Testis (tissue), 3 donors: ENCODE data around the gene RCCD1. TPM values are rescaled to one million over a fixed set of nuclear protein-coding genes. Genes with fewer than 3 reads are reported as not detected.
A peak's percentile ranks its signal among the peaks of the same experiment; 100 is the strongest.

ENCODE experiments used
- DNase-seq: peaks from one replicate; pipeline ENCODE4 v3.0.0-alpha.2; 2019
- H3K27ac ChIP-seq, 2 donors: fragments of 200-600 bp; sonication (generic); one replicate each; pipeline ENCODE4 v1.5.1; 2019
- H3K27me3 ChIP-seq: fragments of 200-600 bp; sonication (generic); one replicate; pipeline ENCODE4 v1.5.1; 2019
- H3K36me3 ChIP-seq: fragments of 200-600 bp; sonication (generic); one replicate; pipeline ENCODE4 v1.5.1; 2017; ENCODE audit warnings: low read depth; ENCODE audit errors: missing control alignments
- H3K4me1 ChIP-seq: fragments of 200-600 bp; sonication (generic); one replicate; pipeline ENCODE4 v1.5.1; 2019
- H3K4me3 ChIP-seq, 2 donors: fragments of 200-600 bp; sonication (generic); one replicate each; pipeline ENCODE4 v1.5.1; 2017 to 2019
- H3K9me3 ChIP-seq: fragments of 200-600 bp; sonication (generic); one replicate; pipeline ENCODE4 v1.5.1; 2017
- CTCF ChIP-seq, 3 experiments: fragments of 450-650 bp in 2 of 3; fragments of 200-600 bp in 1 of 3; sonication (generic) in 1 of 3; IDR thresholded peaks; one replicate each; pipeline ENCODE4 v1.5.1; 2016 to 2019; ENCODE audit warnings: antibody characterized with exemption in 3 of 3, mild to moderate bottlenecking in 2 of 3, moderate library complexity in 1 of 3
- POLR2A ChIP-seq: fragments of 450-650 bp; IDR thresholded peaks from one replicate; pipeline ENCODE4 v1.6.1; 2017; ENCODE audit warnings: antibody characterized with exemption, mild to moderate bottlenecking, moderate library complexity
- WGBS, 2 donors: methylation state at CpG; one replicate each; pipeline ENCODE4 v1.1.5; 2018; 5-methylcytosine and 5-hydroxymethylcytosine counted together
- intact Hi-C: fragments of 100-400 bp; cut with DNase I; formaldehyde crosslinking; loops from one replicate; pipeline ENCODE4 v1.15.1; 2023; ENCODE audit warnings: low total_unique reads
- polyA plus RNA-seq: library from polyadenylated mRNA; stranded (reverse); fragments of 350-450 nt; fragmentation: Illumina TruSeq; extraction: RNeasy Lipid Tissue Mini Kit (QIAGEN cat#74804); gene quantifications from one replicate; pipeline ENCODE4 v1.2.3, GENCODE V29; 2014; ENCODE audit warnings: low read depth, low replicate concordance; ENCODE audit not compliant: insufficient read depth
- total RNA-seq, 2 donors: library from RNA; depleted of rRNA; stranded (reverse); fragments of >200 nt; gene quantifications; one replicate each; pipeline ENCODE4 v1.2.3, GENCODE V29; 2016

RCCD1 gene
- total and polyA plus RNA-seq, 3 donors from 2014 or later = 17.5 to 21.1 (median 17.5) TPM

DNA sequence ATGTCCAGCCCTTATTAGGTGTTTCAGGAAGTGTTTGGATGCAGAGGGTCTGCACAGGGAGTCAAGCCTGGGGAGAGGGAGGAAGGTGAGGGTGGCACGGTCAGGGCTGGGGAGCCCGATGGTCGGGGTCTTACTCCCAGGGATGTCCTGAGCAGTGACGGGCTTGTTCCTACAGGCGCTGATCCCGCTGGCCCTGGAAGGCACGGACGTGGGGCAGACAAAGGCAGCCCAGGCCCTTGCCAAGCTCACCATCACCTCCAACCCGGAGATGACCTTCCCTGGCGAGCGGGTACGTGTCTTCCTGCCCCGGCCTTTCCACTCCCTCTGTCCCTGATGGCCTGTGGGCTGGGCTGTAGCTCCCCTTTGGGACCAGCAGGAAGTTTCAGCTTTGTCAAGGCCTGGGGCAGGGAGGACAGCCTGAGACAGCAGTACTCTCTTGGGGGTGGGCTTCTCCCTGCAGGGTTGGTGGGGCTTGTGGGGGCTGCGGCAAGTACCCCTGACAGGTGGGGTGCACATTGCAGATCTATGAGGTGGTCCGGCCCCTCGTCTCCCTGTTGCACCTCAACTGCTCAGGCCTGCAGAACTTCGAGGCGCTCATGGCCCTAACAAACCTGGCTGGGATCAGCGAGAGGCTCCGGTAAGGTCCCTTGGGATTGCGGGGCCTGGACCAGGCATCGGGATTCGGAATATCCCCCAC lies 4.6 kb upstream of the RCCD1 start:
- intact Hi-C loops = no loop called here
- WGBS, 2 donors = 90 to 93% methylated on average over 4 to 23 of the region's 23 CpGs
- no peak for DNase-seq
- Histone ChIP-seq H3K27me3 (no peaks in the 10 kb centered on the region), H3K4me1 (peaks cover under 1% of the 10 kb centered on the region), H3K36me3 (no peaks in the 10 kb centered on the region), H3K9me3 (no peaks in the 10 kb centered on the region), H3K4me3 (no peak overlapping the region), H3K27ac (no peak overlapping the region)
- TF ChIP-seq POLR2A = no peak
- TF ChIP-seq CTCF (IDR thresholded peaks at IDR 0.05) = no peak

DNA sequence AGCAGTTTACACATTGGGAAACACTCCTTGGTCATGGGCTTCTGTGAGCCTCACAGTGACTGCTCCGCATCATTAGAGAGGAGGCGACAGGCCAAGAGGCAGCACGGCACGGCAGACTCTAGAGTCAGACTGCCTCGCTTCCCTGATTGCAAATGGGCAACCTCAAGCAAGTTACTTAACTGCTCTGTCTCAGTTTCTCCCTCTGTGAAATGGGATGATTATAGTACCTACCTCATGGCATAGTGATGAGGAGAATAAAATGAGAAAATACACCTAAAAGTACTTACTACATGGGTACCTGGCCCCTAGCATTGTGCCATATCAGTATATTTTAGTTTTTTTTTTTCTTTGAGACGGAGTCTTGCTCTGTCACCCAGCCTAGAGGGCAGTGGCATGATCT lies 4.0 kb upstream of the RCCD1 start:
- Histone ChIP-seq H3K36me3 (no peaks in the 10 kb centered on the region), H3K27me3 (no peaks in the 10 kb centered on the region), H3K9me3 (no peaks in the 10 kb centered on the region), H3K27ac (no peak overlapping the region), H3K4me1 (peaks cover 5% of the 10 kb centered on the region), H3K4me3 (no peak overlapping the region)
- WGBS, 2 donors = 92 to 99% methylated on average over 6 of the region's 6 CpGs
- TF ChIP-seq POLR2A = no peak
- DNase-seq = no peak
- intact Hi-C loops = no loop called here

- Histone ChIP-seq H3K36me3 (no peaks in the 10 kb centered on the region), H3K9me3 (no peaks in the 10 kb centered on the region), H3K27ac (no peak overlapping the region), H3K4me1 (peaks cover 19% of the 10 kb centered on the region), H3K27me3 (no peaks in the 10 kb centered on the region), H3K4me3 (no peak overlapping the region)
- intact Hi-C loops = no loop called here
- no peak for TF ChIP-seq POLR2A
- no peak for TF ChIP-seq CTCF (IDR thresholded peaks at IDR 0.05)
- WGBS, 2 donors = 90 to 94% methylated on average over 12 to 14 of the region's 14 CpGs
- no peak for DNase-seq
Observed at GRCh38 chr15:90952901-90953677, 1.6 kb upstream of the RCCD1 start.

DNA sequence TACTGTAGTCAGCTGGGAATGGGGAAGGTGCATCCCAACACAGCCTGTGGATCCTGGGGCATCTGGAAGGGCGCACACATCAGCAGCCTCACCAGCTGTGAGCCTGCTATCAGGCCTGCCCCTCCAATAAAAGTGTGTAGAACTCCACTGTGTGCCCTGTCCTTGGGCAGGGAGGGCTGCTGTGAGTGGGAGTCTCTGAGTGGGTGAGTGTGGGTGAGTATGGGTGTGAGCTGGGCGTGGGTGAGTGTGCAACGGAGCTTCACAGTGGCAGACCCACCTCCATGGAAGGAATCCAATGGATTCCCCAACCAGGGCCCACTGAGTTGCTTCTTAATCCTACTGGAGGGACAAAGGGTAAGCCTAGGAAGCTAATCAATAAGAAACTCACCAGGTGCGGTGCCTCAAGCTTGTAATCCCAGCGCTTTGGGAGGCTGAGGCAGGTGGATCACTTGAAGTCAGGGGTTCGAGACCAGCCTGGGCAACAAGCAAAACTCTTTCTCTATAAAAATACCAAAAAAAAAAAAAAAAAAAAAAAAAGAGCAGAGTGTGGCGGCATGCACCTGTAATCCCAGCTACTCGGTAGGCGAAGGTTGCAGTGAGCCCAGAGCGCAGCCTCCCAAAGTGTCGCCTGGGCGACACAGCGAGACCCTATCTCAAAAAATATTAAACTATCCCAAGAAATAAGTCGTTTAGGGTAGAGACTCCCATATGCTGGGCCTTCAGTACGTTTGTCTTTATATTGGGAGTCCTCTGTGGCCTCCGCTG lies 555 bp upstream of the RCCD1 start:
- H3K9me3 ChIP-seq = no peaks in the 10 kb centered on the region
- peak overlapping the region; percentile 55 to 76 for H3K4me3 ChIP-seq
- WGBS, 2 donors = 55 to 57% methylated on average over 16 of the region's 16 CpGs
- H3K4me1 ChIP-seq = peaks cover 19% of the 10 kb centered on the region
- DNase-seq = no peak
- no peaks in the 10 kb centered on the region for H3K27me3 ChIP-seq
- no peaks in the 10 kb centered on the region for H3K36me3 ChIP-seq
- intact Hi-C loops = no loop called here
- peak overlapping the region in 1 of 2 donors; percentile 57 for H3K27ac ChIP-seq
- TF ChIP-seq POLR2A = no peak
- TF ChIP-seq CTCF (IDR thresholded peaks at IDR 0.05) = no peak
